NCI-H146 treated with DMSO at 0.1 percent for 48 hours (cell line): ENCODE results near the gene TIGD1.

Experiments used
- DNase-seq: peaks from one replicate; lab custom pipeline; 2025; ENCODE audit not compliant: unreplicated experiment; lab: John Stamatoyannopoulos, UW

The TIGD1 gene

GRCh38 chr2:232502911-232503808 lies 47.2 kb downstream of the TIGD1 start:
- DNase-seq, result peak; percentile 12

- no peak for DNase-seq
Observed at GRCh38 chr2:232502511-232502910, 47.8 kb downstream of the TIGD1 start.

DNA sequence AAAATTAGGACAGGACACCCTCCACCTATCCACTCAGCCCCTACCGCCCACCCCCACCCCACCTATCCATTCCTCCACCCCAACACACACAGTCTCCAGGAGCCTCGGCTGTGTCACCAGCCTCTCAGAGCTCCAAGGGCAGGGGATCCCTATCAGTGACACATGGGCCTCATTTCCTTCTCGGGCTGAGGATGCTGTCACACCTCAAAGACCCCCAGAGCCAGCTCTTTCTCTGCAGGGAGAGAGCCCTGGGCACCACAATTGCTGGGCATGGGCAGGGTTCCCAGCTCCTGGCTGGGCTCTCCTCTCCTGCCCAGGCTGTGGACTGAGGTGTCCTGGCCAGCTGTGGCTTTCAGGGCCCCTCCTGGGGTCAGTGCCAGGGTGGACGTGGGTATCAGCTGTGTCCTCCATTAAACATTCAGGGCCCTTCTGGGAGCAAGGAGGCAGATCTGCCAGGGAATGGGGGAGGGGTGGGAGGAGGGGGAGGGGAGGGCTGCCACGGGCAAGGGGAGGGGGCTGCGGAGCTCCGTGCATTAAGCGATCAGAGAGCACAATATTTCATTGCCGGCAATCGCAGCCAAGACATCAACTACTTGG lies 48.5 kb downstream of the TIGD1 start:
- DNase-seq, result no peak

- no peak for DNase-seq
Observed at GRCh38 chr2:232501331-232501771, 49.0 kb downstream of the TIGD1 start.

DNA sequence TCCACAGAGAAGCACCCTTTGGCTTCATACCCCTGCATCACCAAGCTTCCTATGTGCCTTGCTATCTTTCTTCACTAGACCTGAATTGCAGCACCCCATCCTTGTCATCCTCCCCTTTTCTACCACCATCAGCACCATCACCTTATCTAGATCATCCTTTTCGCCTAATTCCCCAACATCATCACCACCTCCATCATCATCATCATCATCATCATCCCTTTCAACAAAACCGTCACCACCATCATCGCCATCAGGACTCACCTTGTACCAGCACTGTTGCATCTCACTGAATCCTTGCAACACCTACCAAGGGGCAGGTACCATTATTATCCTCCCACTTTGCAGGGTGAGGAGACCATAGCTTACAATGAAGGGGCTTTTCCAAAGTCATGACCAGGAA lies 51.9 kb downstream of the TIGD1 start:
- DNase-seq, result no peak
